GM21423 (cell line): ENCODE data around the gene INPP5D.
A peak's percentile ranks its signal among the peaks of the same experiment; 100 is the strongest.
"Not testable (repeated sequence)": the region's sequence is repeated elsewhere in the genome, so short reads cannot be mapped to it uniquely, and the experiment has no call there.

ENCODE experiments used
- ATAC-seq: cut with Tn5 transposase; IDR thresholded peaks from one replicate; pipeline ENCODE4 v1.9.1; 2021; ENCODE audit warnings: mild to moderate bottlenecking, moderate library complexity; ENCODE audit not compliant: unreplicated experiment

The INPP5D gene

DNA sequence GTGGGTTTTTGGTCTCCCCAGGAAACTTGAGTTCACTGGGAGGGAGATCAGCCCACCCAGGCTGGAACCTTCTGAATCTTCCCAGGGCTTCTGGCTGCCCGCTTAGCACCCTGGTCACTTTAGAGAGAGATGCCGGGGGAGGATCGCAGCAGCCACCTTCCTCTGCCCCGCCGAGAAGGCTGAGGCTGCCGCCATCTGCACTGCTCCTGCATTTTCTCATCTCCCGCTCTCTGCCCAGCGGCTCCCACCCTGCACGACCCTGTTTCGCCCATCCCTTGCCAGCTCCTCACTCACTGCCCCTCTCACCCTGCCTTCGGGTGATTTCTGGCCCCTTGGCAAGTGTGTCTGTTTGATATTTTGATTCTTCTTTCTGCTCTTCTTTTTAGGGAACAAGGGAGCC lies 108.8 kb downstream of the INPP5D start:
- ATAC-seq = no peak

GRCh38 chr2:233171344-233171743 lies 111.2 kb downstream of the INPP5D start:
- ATAC-seq = no peak

GRCh38 chr2:233173115-233173514 lies 113.0 kb downstream of the INPP5D start:
- no peak for ATAC-seq

DNA sequence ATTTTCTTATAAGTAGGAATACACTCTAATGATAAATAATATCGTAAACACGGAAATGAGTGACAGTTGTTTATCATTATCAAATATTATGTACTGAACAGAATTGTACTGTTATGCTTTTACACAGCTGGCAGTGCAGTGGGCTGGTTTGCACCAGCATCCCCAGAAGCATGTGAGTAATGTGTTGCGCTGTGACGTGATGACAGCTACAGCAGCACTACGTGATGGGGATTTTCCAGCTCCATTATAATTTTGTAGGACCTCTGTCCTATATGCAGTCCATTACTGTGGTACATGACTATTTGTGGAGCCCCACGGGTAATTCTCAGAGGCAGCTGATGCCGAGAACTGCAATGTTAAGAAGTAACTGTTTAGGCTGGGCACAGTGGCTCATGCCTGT lies 114.0 kb downstream of the INPP5D start:
- no peak for ATAC-seq

- no peak for ATAC-seq
Measured at GRCh38 chr2:233178994-233179847, 119.1 kb downstream of the INPP5D start.

- no peak for ATAC-seq
Measured at GRCh38 chr2:233179848-233180366, 119.8 kb downstream of the INPP5D start.

- ATAC-seq = no peak
Measured at GRCh38 chr2:233183869-233184418, 123.8 kb downstream of the INPP5D start.

DNA sequence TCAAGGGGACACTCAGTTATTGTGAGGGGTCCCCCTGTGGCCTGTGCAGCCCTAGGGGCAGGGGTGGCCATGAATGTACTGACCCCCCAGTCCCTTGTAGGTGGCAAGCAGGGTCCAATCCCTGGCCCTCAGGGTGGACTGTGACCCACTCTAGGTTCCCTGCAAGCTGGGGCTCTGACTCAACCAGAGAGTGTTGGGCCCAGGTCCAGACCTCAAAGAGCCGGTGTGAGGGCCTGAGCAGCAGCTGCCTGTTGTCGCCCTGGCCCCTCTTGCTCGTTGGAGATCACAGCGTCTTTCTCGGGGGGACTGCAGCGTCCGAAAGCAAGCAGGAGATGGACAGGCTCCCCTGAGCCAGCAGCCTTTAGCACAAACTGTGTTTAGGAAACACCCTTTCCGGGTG lies 124.5 kb downstream of the INPP5D start:
- no peak for ATAC-seq

- no peak for ATAC-seq
Measured at GRCh38 chr2:233185330-233185729, 125.2 kb downstream of the INPP5D start.

- peak; percentile 54 for ATAC-seq
Measured at GRCh38 chr2:233185963-233186362, 125.8 kb downstream of the INPP5D start.

DNA sequence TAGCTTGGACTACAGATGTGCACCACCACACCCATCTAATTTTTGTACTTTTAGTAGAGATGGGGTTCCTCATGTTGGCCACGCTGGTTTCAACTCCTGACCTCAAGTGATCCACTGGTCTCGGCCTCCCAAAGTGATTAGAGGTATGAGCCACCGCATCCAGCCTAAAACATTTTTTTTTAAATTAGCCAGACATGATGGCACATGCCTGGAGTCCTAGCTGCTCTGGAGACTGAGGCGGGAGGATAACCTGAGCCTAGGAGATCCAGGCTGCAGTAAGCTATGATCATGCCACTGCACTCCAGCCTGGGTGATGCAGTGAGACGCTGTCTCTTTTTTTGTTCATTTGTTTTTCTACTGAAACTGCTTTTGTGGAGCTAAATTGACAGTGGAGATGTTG lies 126.7 kb downstream of the INPP5D start:
- ATAC-seq = no peak

DNA sequence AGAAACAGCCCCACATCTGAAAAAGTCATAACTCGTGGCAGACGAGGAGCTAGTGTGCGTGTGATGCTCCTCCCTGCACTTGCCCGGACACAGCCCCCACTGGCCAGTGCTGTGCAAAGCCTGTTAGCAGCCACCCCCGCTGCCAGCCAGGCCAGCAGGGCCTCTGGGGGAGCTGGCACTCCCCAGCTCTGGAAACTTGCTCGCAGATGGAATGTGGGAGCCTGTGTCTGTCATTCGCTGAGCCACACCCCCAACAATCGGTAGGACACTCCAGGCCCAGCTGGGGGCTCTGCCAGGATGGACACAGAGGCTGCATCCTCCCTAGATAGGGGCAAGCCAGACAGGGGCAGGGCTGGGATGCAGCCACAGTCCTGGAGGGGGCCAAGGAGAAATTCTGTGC lies 128.9 kb downstream of the INPP5D start:
- no peak for ATAC-seq

DNA sequence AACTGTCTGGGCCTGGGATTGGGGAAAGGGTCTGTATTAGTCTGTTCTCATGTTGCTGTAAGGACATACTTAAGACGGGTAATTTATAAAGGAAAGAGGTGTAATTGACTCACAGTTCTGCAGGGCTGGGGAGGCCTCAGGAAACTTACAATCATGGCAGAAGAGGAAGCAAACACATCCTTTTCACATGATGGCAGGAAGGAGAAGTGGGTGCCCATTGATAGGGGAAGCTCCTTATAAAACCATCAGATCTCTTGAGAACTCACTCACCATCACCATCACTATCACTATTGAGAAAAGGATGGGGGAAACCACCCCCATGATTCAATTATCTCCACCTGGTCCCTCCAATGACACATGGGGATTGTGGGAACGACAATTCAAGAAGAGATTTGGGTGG lies 130.9 kb downstream of the INPP5D start:
- ATAC-seq = not testable (repeated sequence)

GRCh38 chr2:233193738-233194137 lies 133.6 kb downstream of the INPP5D start:
- ATAC-seq = no peak

GRCh38 chr2:233195027-233195426 lies 134.9 kb downstream of the INPP5D start:
- no peak for ATAC-seq

DNA sequence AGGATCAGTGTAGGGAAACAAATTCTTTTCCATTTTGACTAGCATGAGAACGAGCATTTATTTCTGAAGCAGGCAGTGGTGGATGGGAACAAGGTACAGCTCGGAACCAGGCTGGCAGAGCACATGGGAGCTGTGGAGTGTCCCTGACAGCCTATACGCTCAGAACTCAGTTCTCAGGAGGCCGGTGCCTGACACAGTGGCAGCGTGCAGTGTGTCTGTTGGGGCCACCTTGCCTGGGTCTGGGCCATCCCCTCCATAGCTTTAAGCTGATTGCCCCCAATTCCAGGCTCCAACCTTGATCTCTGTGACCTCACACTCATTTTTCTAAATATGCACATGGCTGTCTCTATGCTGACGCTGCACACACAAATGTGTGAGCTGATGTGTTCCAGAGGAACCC lies 136.9 kb downstream of the INPP5D start:
- no peak for ATAC-seq

DNA sequence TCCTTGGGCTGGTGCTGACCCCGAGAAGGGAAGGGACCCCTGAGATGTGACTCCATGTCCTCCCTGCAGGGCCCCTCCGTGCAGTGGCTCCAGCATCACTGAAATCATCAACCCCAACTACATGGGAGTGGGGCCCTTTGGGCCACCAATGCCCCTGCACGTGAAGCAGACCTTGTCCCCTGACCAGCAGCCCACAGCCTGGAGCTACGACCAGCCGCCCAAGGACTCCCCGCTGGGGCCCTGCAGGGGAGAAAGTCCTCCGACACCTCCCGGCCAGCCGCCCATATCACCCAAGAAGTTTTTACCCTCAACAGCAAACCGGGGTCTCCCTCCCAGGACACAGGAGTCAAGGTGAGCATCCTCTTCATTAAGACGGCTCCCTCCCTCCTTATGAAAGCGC lies 137.9 kb downstream of the INPP5D start:
- ATAC-seq = no peak

DNA sequence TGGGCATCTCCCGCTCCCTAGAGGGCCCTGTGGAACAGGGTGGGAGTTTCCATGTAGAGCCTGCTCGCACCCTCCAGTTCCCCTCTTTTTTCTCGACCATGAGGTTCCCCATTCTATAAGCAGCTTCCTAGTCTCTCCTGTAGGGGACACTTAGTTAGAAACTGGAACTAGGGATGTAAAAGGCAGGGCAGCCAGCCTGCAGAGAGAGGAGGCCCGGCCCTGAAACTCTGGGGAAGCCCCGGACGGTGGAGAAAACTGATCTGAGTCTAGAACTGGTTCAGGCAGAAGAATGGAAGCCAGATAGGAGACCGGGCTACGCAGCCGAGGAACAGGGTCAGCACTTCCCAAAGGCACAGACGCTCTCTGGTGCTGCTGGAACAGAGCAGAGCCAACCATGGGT lies 139.7 kb downstream of the INPP5D start:
- no peak for ATAC-seq

- not testable (repeated sequence) for ATAC-seq
Measured at GRCh38 chr2:233200790-233201189, 140.6 kb downstream of the INPP5D start.

DNA sequence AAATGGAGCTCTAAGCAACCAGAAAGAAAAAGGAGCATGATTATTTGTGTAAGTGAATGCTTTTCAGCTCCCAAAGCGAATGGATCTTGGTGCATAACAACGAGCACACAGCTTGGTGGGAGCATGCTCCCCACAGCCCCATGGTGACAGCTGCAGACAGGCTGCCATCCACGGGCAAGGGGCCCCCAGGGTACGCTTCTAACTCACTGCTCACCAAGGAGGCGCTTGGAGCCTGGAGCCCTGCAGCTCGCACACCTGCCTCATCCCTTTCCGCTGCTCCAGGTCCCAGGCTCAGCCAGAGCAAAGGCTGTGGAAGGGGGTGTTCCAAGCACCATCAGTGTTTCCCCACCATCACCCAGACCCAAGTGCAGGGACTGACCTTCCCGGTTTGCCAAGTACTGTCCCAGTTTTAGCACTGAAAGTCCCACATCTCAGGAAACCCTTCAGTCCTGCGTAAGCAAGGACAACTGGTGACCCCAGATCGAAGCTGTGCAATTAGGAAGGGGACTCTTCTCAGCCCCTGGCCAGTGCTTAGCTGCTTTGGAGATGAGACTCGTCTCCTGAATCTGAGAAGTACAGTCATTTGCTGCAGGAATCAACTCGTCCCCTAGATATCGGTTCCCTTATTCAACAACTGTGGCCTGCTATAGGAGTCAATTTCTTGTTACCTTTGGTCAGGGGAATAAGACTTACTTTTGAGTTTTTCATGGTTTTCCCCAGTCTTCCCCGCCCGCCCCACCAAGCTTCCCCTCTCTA lies 141.3 kb downstream of the INPP5D start:
- no peak for ATAC-seq

GRCh38 chr2:233202531-233202944 lies 142.4 kb downstream of the INPP5D start:
- ATAC-seq = no peak

DNA sequence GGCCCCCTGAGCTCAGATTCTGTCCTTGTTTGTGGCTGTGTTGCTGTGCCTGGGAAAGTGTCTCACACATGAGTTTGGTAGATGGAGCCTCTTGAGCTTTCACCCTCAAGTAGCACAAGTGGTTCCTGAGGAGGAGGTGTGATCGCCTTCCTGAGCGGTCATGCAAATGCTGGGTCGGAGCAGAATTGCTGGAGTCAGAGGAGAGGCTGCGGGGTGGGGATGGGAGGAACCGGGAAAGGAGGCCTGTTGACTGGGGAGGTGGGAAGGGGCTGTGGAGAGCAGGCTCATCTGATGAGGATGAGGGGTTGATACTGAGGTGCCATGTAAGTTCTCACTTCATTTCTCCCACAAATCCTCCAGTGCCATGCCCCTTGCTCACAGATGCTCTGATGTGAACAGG lies 142.9 kb downstream of the INPP5D start:
- no peak for ATAC-seq
